Memory B cell (primary cell): ENCODE results near the gene SMARCA2.
A peak's percentile ranks its signal among the peaks of the same experiment; 100 is the strongest.

ENCODE experiments used
- ATAC-seq: fragments of 150-1000 bp; cut with Tn5 transposase; 2 replicates; pipeline ENCODE4 v1.10.0; 2021; ENCODE audit warnings: low read depth, mild to moderate bottlenecking, moderate library complexity
- DNase-seq, 2 donors: peaks; one replicate each; pipeline ENCODE4 v3.0.0; 2022; ENCODE audit warnings: low spot score in 2 of 2
- H3K27ac Mint-ChIP-seq: one replicate; pipeline ENCODE4 v1.8.0; 2022; ENCODE audit warnings: mild to moderate bottlenecking, moderate library complexity, mixed read lengths
- H3K27me3 Mint-ChIP-seq: one replicate; pipeline ENCODE4 v1.8.0; 2022; ENCODE audit warnings: mixed read lengths
- H3K36me3 Mint-ChIP-seq: one replicate; pipeline ENCODE4 v1.8.0; 2022; ENCODE audit warnings: mild to moderate bottlenecking, mixed read lengths
- H3K4me1 Mint-ChIP-seq: one replicate; pipeline ENCODE4 v1.8.0; 2022; ENCODE audit warnings: mixed read lengths
- H3K4me3 Mint-ChIP-seq: one replicate; pipeline ENCODE4 v1.8.0; 2022; ENCODE audit warnings: mild to moderate bottlenecking, moderate library complexity, mixed read lengths
- H3K9me3 Mint-ChIP-seq: one replicate; pipeline ENCODE4 v1.8.0; 2022; ENCODE audit warnings: mixed read lengths

SMARCA2 gene

GRCh38 chr9:2209400-2209799, 194.3 kb downstream of the SMARCA2 start:
- peaks cover 6% of the 10 kb centered on the region for H3K4me1 Mint-ChIP-seq
- no peak overlapping the region for H3K4me3 Mint-ChIP-seq
- H3K27me3 Mint-ChIP-seq: no peaks in the 10 kb centered on the region
- peaks cover 2% of the 10 kb centered on the region for H3K36me3 Mint-ChIP-seq
- no peak for DNase-seq
- no peaks in the 10 kb centered on the region for H3K9me3 Mint-ChIP-seq
- no peak for ATAC-seq
- H3K27ac Mint-ChIP-seq: peak overlapping the region; percentile 20

- peaks cover 6% of the 10 kb centered on the region for H3K4me1 Mint-ChIP-seq
- ATAC-seq: no peak
Observed at GRCh38 chr9:2210201-2210600, 195.1 kb downstream of the SMARCA2 start.

GRCh38 chr9:2213830-2214468, 198.8 kb downstream of the SMARCA2 start:
- peaks cover 2% of the 10 kb centered on the region for H3K36me3 Mint-ChIP-seq
- H3K27me3 Mint-ChIP-seq: peaks cover 2% of the 10 kb centered on the region
- no peak overlapping the region for H3K27ac Mint-ChIP-seq
- no peak overlapping the region for H3K4me3 Mint-ChIP-seq
- H3K4me1 Mint-ChIP-seq: peaks cover 5% of the 10 kb centered on the region
- no peak for DNase-seq
- H3K9me3 Mint-ChIP-seq: no peaks in the 10 kb centered on the region
- ATAC-seq: no peak

More at GRCh38 chr9:2210201-2210600, 195.1 kb downstream of the SMARCA2 start:
- H3K27me3 Mint-ChIP-seq: peaks cover 2% of the 10 kb centered on the region
- no peak for DNase-seq
- H3K36me3 Mint-ChIP-seq: peaks cover 2% of the 10 kb centered on the region
- peak overlapping the region; percentile 20 for H3K27ac Mint-ChIP-seq
- no peaks in the 10 kb centered on the region for H3K9me3 Mint-ChIP-seq
- no peak overlapping the region for H3K4me3 Mint-ChIP-seq

- Mint-ChIP-seq H3K27ac (no peak overlapping the region), H3K27me3 (peaks cover 2% of the 10 kb centered on the region), H3K36me3 (peaks cover 2% of the 10 kb centered on the region), H3K4me3 (no peak overlapping the region), H3K9me3 (no peaks in the 10 kb centered on the region), H3K4me1 (no peaks in the 10 kb centered on the region)
- ATAC-seq: no peak
- DNase-seq: no peak
Observed at GRCh38 chr9:2214707-2215106, 199.6 kb downstream of the SMARCA2 start.

- peaks cover 2% of the 10 kb centered on the region for H3K27me3 Mint-ChIP-seq
- H3K36me3 Mint-ChIP-seq: peaks cover 2% of the 10 kb centered on the region
- DNase-seq (no peak), ATAC-seq (no peak)
- H3K4me3 Mint-ChIP-seq: no peak overlapping the region
- no peak overlapping the region for H3K27ac Mint-ChIP-seq
- H3K4me1 Mint-ChIP-seq: no peaks in the 10 kb centered on the region
- peaks cover 1% of the 10 kb centered on the region for H3K9me3 Mint-ChIP-seq
Observed at GRCh38 chr9:2215921-2216441, 200.8 kb downstream of the SMARCA2 start.

GRCh38 chr9:2216591-2216990, 201.4 kb downstream of the SMARCA2 start:
- no peak for ATAC-seq
- H3K36me3 Mint-ChIP-seq: peaks cover 2% of the 10 kb centered on the region
- DNase-seq: no peak

GRCh38 chr9:2217540-2217939, 202.4 kb downstream of the SMARCA2 start:
- Mint-ChIP-seq H3K27ac (no peak overlapping the region), H3K36me3 (no peaks in the 10 kb centered on the region), H3K27me3 (peaks cover 2% of the 10 kb centered on the region), H3K9me3 (peaks cover 3% of the 10 kb centered on the region), H3K4me1 (no peaks in the 10 kb centered on the region), H3K4me3 (no peak overlapping the region)
- no peak for DNase-seq
- no peak for ATAC-seq

More at GRCh38 chr9:2216591-2216990, 201.4 kb downstream of the SMARCA2 start:
- peaks cover 3% of the 10 kb centered on the region for H3K9me3 Mint-ChIP-seq
- no peaks in the 10 kb centered on the region for H3K4me1 Mint-ChIP-seq
- peaks cover 2% of the 10 kb centered on the region for H3K27me3 Mint-ChIP-seq
- no peak overlapping the region for H3K27ac Mint-ChIP-seq
- H3K4me3 Mint-ChIP-seq: no peak overlapping the region

GRCh38 chr9:2220036-2220435, 204.9 kb downstream of the SMARCA2 start:
- Mint-ChIP-seq H3K27ac (no peak overlapping the region), H3K9me3 (peaks cover 3% of the 10 kb centered on the region), H3K36me3 (no peaks in the 10 kb centered on the region), H3K4me3 (no peak overlapping the region), H3K4me1 (no peaks in the 10 kb centered on the region), H3K27me3 (no peaks in the 10 kb centered on the region)
- ATAC-seq (no peak), DNase-seq (no peak)

GRCh38 chr9:2227144-2227867, 212.2 kb downstream of the SMARCA2 start:
- Mint-ChIP-seq H3K4me3 (no peak overlapping the region), H3K27ac (no peak overlapping the region), H3K36me3 (no peaks in the 10 kb centered on the region), H3K27me3 (no peaks in the 10 kb centered on the region), H3K4me1 (peaks cover 13% of the 10 kb centered on the region), H3K9me3 (no peaks in the 10 kb centered on the region)
- DNase-seq (no peak), ATAC-seq (no peak)

- peaks cover 13% of the 10 kb centered on the region for H3K4me1 Mint-ChIP-seq
- DNase-seq: no peak
- no peak overlapping the region for H3K27ac Mint-ChIP-seq
- H3K9me3 Mint-ChIP-seq: no peaks in the 10 kb centered on the region
- ATAC-seq: no peak
- no peak overlapping the region for H3K4me3 Mint-ChIP-seq
- no peaks in the 10 kb centered on the region for H3K36me3 Mint-ChIP-seq
- H3K27me3 Mint-ChIP-seq: no peaks in the 10 kb centered on the region
Observed at GRCh38 chr9:2228132-2228531, 213.0 kb downstream of the SMARCA2 start.

- no peak for DNase-seq
- Mint-ChIP-seq H3K27ac (no peak overlapping the region), H3K27me3 (peaks cover 3% of the 10 kb centered on the region), H3K36me3 (no peaks in the 10 kb centered on the region), H3K9me3 (no peaks in the 10 kb centered on the region), H3K4me3 (no peak overlapping the region), H3K4me1 (peaks cover 13% of the 10 kb centered on the region)
- ATAC-seq: no peak
Observed at GRCh38 chr9:2228641-2229040, 213.5 kb downstream of the SMARCA2 start.

GRCh38 chr9:2229109-2229721, 214.1 kb downstream of the SMARCA2 start:
- H3K27ac Mint-ChIP-seq: no peak overlapping the region
- H3K4me3 Mint-ChIP-seq: peak overlapping the region; percentile 32
- no peaks in the 10 kb centered on the region for H3K9me3 Mint-ChIP-seq
- DNase-seq: no peak
- no peaks in the 10 kb centered on the region for H3K36me3 Mint-ChIP-seq
- peaks cover 13% of the 10 kb centered on the region for H3K4me1 Mint-ChIP-seq
- ATAC-seq: peak; percentile 51
- H3K27me3 Mint-ChIP-seq: peaks cover 3% of the 10 kb centered on the region

GRCh38 chr9:2230362-2230761, 215.2 kb downstream of the SMARCA2 start:
- ATAC-seq: no peak
- H3K4me1 Mint-ChIP-seq: peaks cover 13% of the 10 kb centered on the region
- no peak for DNase-seq
- no peak overlapping the region for H3K4me3 Mint-ChIP-seq
- no peaks in the 10 kb centered on the region for H3K9me3 Mint-ChIP-seq
- H3K27ac Mint-ChIP-seq: no peak overlapping the region
- H3K27me3 Mint-ChIP-seq: peaks cover 3% of the 10 kb centered on the region
- no peaks in the 10 kb centered on the region for H3K36me3 Mint-ChIP-seq

GRCh38 chr9:2231101-2231500, 216.0 kb downstream of the SMARCA2 start:
- Mint-ChIP-seq H3K4me1 (peaks cover 13% of the 10 kb centered on the region), H3K27me3 (peaks cover 3% of the 10 kb centered on the region), H3K27ac (no peak overlapping the region), H3K4me3 (no peak overlapping the region), H3K36me3 (no peaks in the 10 kb centered on the region), H3K9me3 (no peaks in the 10 kb centered on the region)
- DNase-seq: no peak
- ATAC-seq: no peak
